ENCODE results near the gene GLDC.
A peak's percentile ranks its signal among the peaks of the same experiment; 100 is the strongest.

Gene GLDC

DNA sequence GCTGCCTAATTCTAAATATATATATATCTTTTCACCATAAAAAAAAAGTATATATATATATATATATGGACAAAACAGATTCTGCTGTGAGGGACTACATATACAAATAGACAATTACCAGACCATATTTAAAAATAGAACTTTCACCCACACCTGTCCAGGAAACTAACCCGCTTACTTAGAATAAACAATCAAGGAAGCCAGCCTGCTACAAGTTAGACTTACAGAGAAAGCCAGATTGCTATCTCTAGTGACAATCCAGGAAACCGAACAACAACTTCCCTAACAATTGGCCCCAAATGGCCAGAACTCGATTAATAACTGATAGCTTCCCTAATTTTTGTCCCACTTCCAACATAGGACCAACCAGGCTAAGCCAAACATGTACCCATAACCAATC is 5.9 kb downstream of the GLDC start:
- DNase-seq (ENCODE audit: low read depth): peak; percentile 35
- TF ChIP-seq, protein P1, sequence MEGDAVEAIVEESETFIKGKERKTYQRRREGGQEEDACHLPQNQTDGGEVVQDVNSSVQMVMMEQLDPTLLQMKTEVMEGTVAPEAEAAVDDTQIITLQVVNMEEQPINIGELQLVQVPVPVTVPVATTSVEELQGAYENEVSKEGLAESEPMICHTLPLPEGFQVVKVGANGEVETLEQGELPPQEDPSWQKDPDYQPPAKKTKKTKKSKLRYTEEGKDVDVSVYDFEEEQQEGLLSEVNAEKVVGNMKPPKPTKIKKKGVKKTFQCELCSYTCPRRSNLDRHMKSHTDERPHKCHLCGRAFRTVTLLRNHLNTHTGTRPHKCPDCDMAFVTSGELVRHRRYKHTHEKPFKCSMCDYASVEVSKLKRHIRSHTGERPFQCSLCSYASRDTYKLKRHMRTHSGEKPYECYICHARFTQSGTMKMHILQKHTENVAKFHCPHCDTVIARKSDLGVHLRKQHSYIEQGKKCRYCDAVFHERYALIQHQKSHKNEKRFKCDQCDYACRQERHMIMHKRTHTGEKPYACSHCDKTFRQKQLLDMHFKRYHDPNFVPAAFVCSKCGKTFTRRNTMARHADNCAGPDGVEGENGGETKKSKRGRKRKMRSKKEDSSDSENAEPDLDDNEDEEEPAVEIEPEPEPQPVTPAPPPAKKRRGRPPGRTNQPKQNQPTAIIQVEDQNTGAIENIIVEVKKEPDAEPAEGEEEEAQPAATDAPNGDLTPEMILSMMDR (IDR thresholded peaks at IDR 0.05; ENCODE audit: insufficient read depth, low read depth, low read length, missing control alignments): no peak
- no peak overlapping the region for H3K4me3 ChIP-seq (ENCODE audit: low read depth, low read length)

DNA sequence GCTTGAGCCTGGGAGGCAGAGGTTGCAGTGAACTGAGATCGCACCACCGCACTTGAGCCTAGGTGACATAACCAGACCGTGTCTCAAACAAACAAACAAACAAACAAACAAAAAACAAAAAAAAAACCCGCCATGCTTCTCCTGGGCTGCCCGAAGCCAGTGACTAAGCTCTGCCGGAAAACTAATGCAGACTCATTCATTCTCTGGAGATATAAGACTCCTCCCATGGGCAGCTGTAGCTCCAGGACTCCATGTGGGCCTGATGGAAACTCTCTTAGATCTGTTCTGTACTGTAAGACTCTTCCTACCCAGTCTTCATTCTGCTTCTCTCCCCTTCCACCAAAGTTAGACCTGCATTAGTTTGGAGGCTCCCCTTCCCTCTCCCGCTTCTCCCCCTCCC is 11.1 kb downstream of the GLDC start:
- no peak for DNase-seq (ENCODE audit: low read depth)
- TF ChIP-seq, protein P1 (IDR thresholded peaks at IDR 0.05; ENCODE audit: insufficient read depth, low read depth, low read length, missing control alignments): no peak
- H3K4me3 ChIP-seq (ENCODE audit: low read depth, low read length): no peak overlapping the region

DNA sequence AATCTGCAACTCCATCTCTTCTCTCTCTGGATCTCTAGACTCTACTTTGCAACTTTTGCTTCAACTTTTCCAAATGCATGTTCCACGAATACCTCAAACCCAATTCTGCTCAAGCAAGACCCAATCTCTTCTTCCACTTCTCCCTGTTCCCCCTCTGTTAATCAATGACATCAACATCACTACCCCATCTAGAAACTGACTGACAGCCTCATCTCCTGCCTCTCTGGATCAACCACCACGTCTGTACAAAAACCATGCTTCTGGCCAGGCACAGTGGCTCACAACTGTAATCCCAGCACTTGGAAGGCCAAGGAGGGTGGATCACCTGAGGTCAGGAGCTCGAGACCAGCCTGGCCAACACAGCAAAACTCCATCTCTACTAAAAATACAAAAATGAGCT is 12.2 kb downstream of the GLDC start:
- DNase-seq (ENCODE audit: low read depth): no peak
- TF ChIP-seq, protein P1 (IDR thresholded peaks at IDR 0.05; ENCODE audit: insufficient read depth, low read depth, low read length, missing control alignments): no peak
- 0 out of 2 replicates have a peak overlapping the region, but pooled peaks have one; percentile 7 for H3K4me3 ChIP-seq (ENCODE audit: low read depth, low read length)

DNA sequence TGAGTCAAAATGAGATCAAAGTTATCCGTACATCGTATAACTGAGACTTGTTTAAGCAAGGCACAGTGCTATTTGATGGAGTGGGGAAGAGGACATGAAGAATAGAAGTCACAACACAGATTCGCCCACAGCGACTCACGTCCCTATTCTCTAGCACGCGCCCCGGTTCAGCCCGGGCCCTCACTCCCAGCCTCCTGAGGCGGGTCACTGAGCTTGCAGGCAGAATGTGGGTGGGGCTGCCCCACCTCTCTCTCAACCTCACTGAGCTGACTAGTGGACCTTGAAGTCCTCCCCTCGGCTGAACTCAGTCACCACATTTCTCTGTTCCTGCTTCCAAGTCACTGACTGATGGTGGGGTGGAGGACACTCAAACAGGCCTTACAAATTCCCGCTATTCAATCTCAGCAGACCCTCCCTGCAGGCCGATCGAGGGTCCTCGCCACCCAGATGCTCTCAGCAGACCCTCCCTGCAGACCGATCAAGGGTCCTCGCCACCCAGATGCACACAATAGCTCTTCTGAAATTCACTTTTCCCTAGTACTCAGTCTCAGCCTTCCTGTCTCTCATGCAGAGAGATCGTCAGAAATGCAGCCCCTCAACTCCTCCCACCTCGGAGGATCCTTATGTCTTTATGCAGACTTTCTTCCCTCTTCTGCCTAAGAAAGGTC is 12.9 kb downstream of the GLDC start:
- H3K4me3 ChIP-seq (ENCODE audit: low read depth, low read length): peak overlapping the region; percentile 17; the same call in 1 of the 2 replicates
- DNase-seq (ENCODE audit: low read depth): peak; percentile 95
- TF ChIP-seq, protein P1 (IDR thresholded peaks at IDR 0.05; ENCODE audit: insufficient read depth, low read depth, low read length, missing control alignments): no peak

DNA sequence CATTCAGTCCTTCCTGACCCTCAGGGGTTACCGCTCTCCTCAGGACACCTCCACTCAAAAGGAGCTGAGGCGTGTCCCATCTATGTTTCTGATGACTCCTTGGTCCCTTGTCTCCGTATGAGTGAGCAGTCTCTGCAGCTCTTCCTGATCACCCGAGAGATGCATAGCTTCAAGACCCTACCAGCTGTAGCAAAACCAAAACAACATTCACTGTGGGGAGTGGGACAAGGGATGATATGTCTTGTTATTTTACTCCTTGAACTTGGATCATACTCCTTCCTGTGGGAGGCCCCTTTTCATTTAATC is 14.4 kb downstream of the GLDC start:
- no peak for DNase-seq (ENCODE audit: low read depth)
- H3K4me3 ChIP-seq (ENCODE audit: low read depth, low read length): peak overlapping the region; percentile 30
- TF ChIP-seq, protein P1 (IDR thresholded peaks at IDR 0.05; ENCODE audit: insufficient read depth, low read depth, low read length, missing control alignments): no peak

DNA sequence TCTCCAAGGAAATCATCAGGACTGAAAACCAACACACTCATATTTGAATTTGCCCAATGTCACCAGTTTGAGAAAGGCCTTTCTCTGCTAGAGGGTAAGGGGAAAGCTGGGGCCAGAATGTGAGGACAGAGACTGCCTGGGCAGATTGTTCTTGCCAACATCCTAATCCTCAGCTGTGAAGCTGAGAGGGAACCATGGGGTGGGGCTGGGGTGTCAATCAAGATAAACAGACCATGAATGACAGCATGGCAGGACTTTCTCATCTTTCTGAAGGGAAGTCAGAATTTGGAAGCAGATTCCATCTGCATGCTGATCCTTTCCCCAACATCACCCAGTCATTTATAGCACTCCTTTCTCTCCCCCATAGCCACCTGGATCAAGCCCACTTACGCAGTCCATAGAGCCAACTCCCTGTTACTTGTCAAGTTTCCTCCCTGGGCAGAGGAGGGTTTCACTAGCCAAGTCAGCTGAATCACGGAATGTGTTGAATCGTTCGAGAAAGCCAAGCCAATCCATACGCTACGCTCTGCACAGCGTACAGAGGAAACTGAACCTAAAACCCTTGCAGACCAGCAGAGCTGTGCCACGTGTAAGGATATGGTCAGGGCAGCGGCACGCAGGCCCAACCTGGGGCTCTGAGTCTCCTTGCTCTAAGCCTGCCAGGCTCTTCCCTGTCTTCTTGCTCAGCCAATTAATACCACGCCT is 14.9 kb downstream of the GLDC start:
- TF ChIP-seq, protein P1 (IDR thresholded peaks at IDR 0.05; ENCODE audit: insufficient read depth, low read depth, low read length, missing control alignments): no peak
- peak overlapping the region; percentile 30 for H3K4me3 ChIP-seq (ENCODE audit: low read depth, low read length)
- peak; percentile 87 for DNase-seq (ENCODE audit: low read depth)
